ENCODE results near the gene ATP6V1F.

ATP6V1F gene

DNA sequence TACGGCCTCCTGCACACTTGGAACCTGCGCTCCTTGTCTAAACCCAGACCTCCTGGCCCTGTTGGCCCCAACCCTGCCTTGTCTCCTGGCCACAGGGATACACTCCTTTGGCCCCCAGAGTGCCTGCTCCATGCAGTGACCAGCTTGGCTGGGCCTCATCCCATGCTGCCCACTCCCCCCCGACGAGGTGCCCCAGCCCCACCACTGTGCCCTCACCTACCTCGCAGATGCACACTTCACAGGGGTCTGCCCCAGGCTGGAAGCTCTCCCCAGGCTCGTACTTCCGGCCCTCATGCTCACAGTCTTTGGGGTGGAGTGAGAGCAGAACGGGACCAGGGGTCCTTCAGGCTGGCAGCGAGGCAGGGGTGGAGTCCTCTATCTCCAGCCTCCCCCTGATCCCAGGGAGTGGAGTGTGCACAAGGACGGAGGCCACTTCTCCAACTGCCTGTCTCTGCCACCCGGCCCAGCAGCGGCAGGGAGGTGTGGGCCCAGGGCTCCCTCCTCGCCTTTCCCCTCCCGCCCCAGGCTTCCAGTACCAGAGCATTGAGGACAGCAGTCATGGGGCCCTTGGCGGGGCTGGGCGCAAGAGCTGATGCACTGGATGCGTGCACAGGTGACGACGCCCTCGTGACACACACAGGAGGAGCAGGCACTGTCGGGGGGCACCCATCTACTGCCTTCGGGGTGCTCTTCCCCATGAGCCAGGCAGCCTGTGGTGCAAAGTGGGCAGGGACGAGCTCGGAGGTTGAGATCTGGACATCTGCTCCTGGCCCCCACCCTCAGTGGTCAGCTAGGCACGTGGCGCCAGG, 22.1 kb downstream of the ATP6V1F start:
- H3K36me3 Mint-ChIP-seq, result no peaks in the 10 kb centered on the region
- no peaks in the 10 kb centered on the region for H3K4me1 Mint-ChIP-seq
- peaks cover 12% of the 10 kb centered on the region for H3K27me3 Mint-ChIP-seq
- DNase-seq, result no peak
- no peaks in the 10 kb centered on the region for H3K9me3 Mint-ChIP-seq
- CTCF ChIA-PET, result interaction anchor here (0.6 to 3.4 kb wide), 11 partner anchors 13 to 796 kb away, joined by 3 to 28 read pairs (median 7); partner anchors contain the start of gene ATP6V1F
- no peak overlapping the region for H3K27ac Mint-ChIP-seq
- no peak overlapping the region for H3K4me3 Mint-ChIP-seq

DNA sequence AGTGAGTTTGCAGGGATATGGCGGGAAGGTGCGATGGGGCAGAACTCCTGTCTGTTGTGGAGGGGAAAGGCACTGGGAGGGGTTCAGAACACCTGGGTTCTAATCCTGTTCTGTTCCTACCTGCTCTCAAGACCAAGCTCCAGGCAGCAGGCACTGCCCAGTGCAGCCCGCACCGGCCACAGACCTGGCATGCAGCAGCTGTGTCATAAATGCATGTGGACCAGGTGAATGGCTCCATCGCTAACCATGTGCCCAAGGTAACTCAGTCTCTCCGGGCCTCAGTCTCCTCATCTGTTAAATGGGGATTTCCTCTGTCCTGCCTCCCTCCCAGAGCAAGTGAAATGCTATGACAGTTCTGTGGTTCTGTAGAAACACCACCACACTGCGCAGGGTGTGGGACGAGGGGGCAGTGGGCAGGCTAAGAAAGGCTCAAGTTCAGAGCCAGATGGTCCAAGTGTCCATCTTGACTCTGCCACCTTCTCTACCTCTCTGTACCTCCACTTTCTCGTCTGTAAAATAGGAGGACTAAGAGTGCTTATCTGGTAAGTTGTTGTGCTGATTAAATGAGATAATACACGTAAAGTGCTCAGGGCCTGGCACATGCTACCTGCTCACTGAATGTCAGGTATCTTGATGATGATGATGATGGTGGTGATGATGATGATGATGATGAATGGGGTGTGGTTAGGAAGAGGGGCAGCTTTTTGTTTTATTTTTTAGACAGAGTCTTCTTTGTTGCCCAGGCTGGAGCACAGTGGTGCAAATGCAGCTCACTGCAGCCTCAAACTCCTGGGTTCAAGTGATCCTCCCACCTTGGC, 22.9 kb downstream of the ATP6V1F start:
- CTCF ChIA-PET, result interaction anchor here (0.8 to 2.1 kb wide), 6 partner anchors 23 to 206 kb away, joined by 3 to 14 read pairs (median 6); partner anchors contain the start of gene ATP6V1F
- H3K4me3 Mint-ChIP-seq, result no peak overlapping the region
- H3K27me3 Mint-ChIP-seq, result peaks cover 12% of the 10 kb centered on the region
- no peak overlapping the region for H3K27ac Mint-ChIP-seq
- no peaks in the 10 kb centered on the region for H3K4me1 Mint-ChIP-seq
- no peaks in the 10 kb centered on the region for H3K9me3 Mint-ChIP-seq
- no peak for DNase-seq
- H3K36me3 Mint-ChIP-seq, result no peaks in the 10 kb centered on the region

- no peaks in the 10 kb centered on the region for H3K9me3 Mint-ChIP-seq
- no peak overlapping the region for H3K27ac Mint-ChIP-seq
- peaks cover 13% of the 10 kb centered on the region for H3K27me3 Mint-ChIP-seq
- CTCF ChIA-PET, result interaction anchor here (0.8 to 2.1 kb wide), 6 partner anchors 24 to 205 kb away, joined by 3 to 14 read pairs (median 6); partner anchors contain the start of gene ATP6V1F
- H3K36me3 Mint-ChIP-seq, result no peaks in the 10 kb centered on the region
- DNase-seq, result no peak
- H3K4me1 Mint-ChIP-seq, result no peaks in the 10 kb centered on the region
- H3K4me3 Mint-ChIP-seq, result no peak overlapping the region
These were observed 23.9 kb downstream of the ATP6V1F start for GRCh38 chr7:128886391-128887168.

DNA sequence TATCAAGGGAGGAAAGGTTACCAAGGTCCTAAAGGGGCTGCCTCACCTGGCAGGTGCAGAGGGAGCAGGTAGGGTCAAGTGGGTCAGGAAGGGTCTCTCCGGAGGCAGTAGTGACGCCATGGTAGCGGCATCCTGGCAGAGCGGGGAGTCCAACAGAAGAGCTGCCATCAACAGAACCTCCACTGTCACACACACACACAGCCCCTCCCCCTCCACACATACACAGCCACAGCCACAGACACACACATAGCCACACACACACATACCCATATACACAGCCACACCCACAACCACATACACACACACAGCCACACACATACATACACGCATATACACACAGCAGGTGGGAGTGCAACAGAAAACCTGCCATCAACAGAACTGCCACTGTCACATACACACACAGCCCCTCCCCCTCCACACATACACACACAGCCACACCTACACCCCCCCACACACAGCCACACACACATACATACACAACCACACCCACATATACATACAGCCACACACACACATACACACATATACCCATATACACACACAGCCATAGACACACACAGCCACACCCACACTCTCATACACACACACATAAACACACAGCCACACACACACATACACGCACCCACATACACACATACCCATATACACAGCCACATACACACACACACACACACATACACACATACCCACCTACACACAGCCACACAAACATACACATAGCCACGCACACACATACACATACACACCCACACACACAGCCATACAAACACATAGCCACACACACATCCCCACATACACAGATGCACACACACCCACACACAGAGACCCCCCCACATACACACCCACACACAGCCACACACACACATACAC, 24.7 kb downstream of the ATP6V1F start:
- CTCF ChIA-PET, result interaction anchor here (1.9 to 2.1 kb wide), 2 partner anchors 24 to 46 kb away, joined by 8 to 14 read pairs; partner anchors contain the start of gene ATP6V1F
- Mint-ChIP-seq H3K27me3 (peaks cover 20% of the 10 kb centered on the region), H3K4me1 (peaks cover 2% of the 10 kb centered on the region), H3K36me3 (no peaks in the 10 kb centered on the region), H3K4me3 (no peak overlapping the region), H3K9me3 (no peaks in the 10 kb centered on the region), H3K27ac (no peak overlapping the region)
- no peak for DNase-seq

DNA sequence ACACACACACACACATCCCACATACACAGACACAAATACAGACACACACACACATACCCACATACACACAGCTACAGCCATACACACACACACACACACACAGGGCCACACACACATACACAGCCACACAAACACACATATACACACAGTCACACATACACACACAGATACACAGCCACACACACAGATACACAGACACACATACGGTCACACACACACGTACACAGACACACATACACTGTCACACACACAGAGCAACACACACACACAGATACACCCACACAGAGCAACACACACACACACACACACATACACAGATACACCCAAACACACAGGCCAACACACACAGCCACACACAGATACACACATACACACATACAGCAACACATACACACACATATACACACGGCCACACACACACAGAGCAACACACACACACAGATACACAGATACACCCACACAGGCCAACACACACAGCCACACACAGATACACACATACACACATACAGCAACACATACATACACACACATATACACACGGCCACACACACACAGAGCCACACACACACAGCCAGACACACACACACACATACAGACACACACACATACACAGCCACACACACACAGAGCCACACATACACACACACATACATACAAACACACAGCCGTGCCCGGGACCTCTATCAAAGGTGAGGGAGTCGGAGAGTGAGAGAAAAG, 25.5 kb downstream of the ATP6V1F start:
- CTCF ChIA-PET, result no interaction called here
- H3K36me3 Mint-ChIP-seq, result no peaks in the 10 kb centered on the region
- H3K4me1 Mint-ChIP-seq, result peaks cover 2% of the 10 kb centered on the region
- no peak for DNase-seq
- H3K4me3 Mint-ChIP-seq, result no peak overlapping the region
- H3K27me3 Mint-ChIP-seq, result peaks cover 27% of the 10 kb centered on the region
- no peaks in the 10 kb centered on the region for H3K9me3 Mint-ChIP-seq
- H3K27ac Mint-ChIP-seq, result no peak overlapping the region

GRCh38 chr7:128888756-128889095, 26.1 kb downstream of the ATP6V1F start:
- no peak overlapping the region for H3K4me3 Mint-ChIP-seq
- no peak overlapping the region for H3K27ac Mint-ChIP-seq
- H3K4me1 Mint-ChIP-seq, result peaks cover 2% of the 10 kb centered on the region
- no peak for DNase-seq
- H3K36me3 Mint-ChIP-seq, result no peaks in the 10 kb centered on the region
- H3K27me3 Mint-ChIP-seq, result peaks cover 29% of the 10 kb centered on the region
- CTCF ChIA-PET, result no interaction called here
- H3K9me3 Mint-ChIP-seq, result no peaks in the 10 kb centered on the region

GRCh38 chr7:128889121-128889520, 26.5 kb downstream of the ATP6V1F start:
- H3K9me3 Mint-ChIP-seq, result no peaks in the 10 kb centered on the region
- CTCF ChIA-PET, result no interaction called here
- DNase-seq, result no peak
- no peaks in the 10 kb centered on the region for H3K36me3 Mint-ChIP-seq
- no peak overlapping the region for H3K4me3 Mint-ChIP-seq
- peaks cover 2% of the 10 kb centered on the region for H3K4me1 Mint-ChIP-seq
- H3K27me3 Mint-ChIP-seq, result peaks cover 29% of the 10 kb centered on the region
- H3K27ac Mint-ChIP-seq, result no peak overlapping the region

GRCh38 chr7:128890306-128891109, 27.9 kb downstream of the ATP6V1F start:
- Mint-ChIP-seq H3K27ac (no peak overlapping the region), H3K36me3 (no peaks in the 10 kb centered on the region), H3K9me3 (no peaks in the 10 kb centered on the region), H3K4me3 (no peak overlapping the region), H3K27me3 (peaks cover 30% of the 10 kb centered on the region), H3K4me1 (peaks cover 2% of the 10 kb centered on the region)
- DNase-seq, result no peak
- CTCF ChIA-PET, result no interaction called here

DNA sequence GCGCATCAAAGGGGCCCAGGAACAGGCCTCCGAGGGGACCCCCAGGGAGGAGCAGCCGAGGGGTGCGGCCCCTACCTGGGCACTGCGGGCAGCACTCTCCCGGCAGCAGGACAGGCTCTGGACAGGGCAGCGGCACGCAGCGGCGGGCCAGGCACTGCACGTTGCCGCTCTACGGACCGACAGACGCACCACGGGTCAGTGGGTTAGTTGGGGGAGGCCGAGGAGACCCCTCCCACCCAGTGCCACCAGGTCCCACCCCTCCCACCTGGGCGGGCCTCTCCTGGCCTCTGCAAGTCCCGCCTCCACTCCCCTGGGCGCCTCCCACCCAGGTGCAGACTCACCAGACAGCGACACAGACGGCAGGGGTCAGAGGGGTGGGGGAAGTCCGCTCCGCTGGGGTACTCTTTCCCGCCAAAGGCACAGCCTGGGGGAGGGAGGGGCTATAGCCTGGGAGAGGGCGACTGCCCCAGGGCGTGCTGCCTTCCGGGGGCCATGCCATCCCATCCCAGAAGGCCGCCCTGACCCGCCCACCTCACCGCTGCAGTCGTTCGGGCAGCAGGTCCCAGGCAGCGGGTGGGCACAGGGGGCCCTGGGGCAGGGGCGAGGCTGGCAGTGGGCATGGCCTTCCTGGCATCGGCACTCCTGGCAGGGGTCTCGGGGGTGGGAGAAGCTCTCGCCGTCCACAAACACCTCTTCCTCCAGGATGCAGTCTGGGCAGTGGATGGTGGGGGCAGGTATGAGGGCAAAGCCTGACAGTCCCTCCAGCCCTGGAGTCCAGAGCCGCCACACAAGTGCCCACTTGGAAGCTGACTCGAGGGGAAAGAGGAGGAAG, 28.7 kb downstream of the ATP6V1F start:
- Mint-ChIP-seq H3K4me1 (peaks cover 2% of the 10 kb centered on the region), H3K27ac (no peak overlapping the region), H3K27me3 (peaks cover 34% of the 10 kb centered on the region), H3K36me3 (no peaks in the 10 kb centered on the region), H3K9me3 (no peaks in the 10 kb centered on the region), H3K4me3 (no peak overlapping the region)
- peak; percentile 38 for DNase-seq
- CTCF ChIA-PET, result no interaction called here

DNA sequence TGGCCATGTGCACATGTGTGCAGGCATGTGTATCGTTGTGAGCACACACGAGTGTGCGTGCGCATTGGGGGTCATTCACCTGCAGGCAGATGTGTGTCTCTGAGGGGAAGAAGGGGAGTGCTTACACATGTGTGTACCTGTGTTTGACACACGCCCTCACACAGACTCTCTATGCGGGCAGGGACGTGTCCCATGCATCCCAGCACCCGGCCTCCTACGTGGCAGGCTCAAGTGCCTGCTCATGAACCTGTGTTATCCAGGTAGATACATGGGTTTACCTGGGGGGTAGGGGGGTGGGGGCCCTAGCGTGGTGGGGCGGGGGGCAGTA, 29.2 kb downstream of the ATP6V1F start:
- Mint-ChIP-seq H3K27ac (no peak overlapping the region), H3K4me3 (no peak overlapping the region), H3K4me1 (peaks cover 2% of the 10 kb centered on the region), H3K36me3 (no peaks in the 10 kb centered on the region), H3K27me3 (peaks cover 35% of the 10 kb centered on the region), H3K9me3 (no peaks in the 10 kb centered on the region)
- CTCF ChIA-PET, result no interaction called here
- DNase-seq, result no peak

GRCh38 chr7:128892521-128893250, 30.0 kb downstream of the ATP6V1F start:
- H3K27me3 Mint-ChIP-seq, result peaks cover 35% of the 10 kb centered on the region
- no peaks in the 10 kb centered on the region for H3K9me3 Mint-ChIP-seq
- no peaks in the 10 kb centered on the region for H3K36me3 Mint-ChIP-seq
- H3K27ac Mint-ChIP-seq, result no peak overlapping the region
- H3K4me1 Mint-ChIP-seq, result peaks cover 2% of the 10 kb centered on the region
- no peak for DNase-seq
- CTCF ChIA-PET, result interaction anchor here (1.7 kb wide), 1 partner anchor 9 kb away, joined by 7 read pairs; no protein-coding TSS in a partner anchor
- H3K4me3 Mint-ChIP-seq, result no peak overlapping the region
